ENCODE data around the gene NFATC2. TPM values are rescaled to one million over a fixed set of nuclear protein-coding genes. Genes with fewer than 3 reads are reported as not detected.

NFATC2 gene
- total and polyA plus RNA-seq, 2 experiments from 2014 or later: 0.52 to 0.59 TPM

DNA sequence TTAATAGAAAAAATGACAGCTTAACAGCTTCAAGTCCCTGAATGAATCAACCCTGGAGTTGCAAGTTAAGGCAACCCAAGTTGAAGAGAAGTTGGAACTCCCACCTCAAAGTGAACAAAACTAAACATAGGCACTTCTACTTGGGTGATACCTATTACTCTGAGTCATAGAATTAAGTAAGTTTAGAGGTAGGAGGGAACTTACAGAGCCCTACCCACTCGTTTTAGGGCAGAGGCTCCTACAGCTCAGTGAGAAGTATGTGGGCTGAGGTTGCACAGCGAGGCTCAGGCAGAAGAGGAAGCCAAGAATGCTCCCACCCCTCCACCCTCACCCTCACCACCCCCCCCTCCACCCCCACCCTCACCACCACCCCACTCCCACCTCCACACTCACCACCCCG, 42.2 kb downstream of the NFATC2 start:
- H3K4me1 ChIP-seq (ENCODE audit: insufficient read depth): peaks cover 8% of the 10 kb centered on the region; the same call in 1 of the 2 replicates
- H3K4me3 ChIP-seq: no peak overlapping the region
- H3F3A ChIP-seq (replicated peaks; ENCODE audit: low read depth): no peaks in the 10 kb centered on the region
- H3K79me2 ChIP-seq (replicated peaks; ENCODE audit: insufficient read depth): no peaks in the 10 kb centered on the region
- no peak overlapping the region for H3K27ac Mint-ChIP-seq
- no peak overlapping the region for H2AFZ ChIP-seq
- no peak for DNase-seq (ENCODE audit: low spot score)
- H3K27me3 Mint-ChIP-seq (ENCODE audit: insufficient read depth, low read depth, poor library complexity): peaks cover 8% of the 10 kb centered on the region
- H3K4me1 Mint-ChIP-seq: peaks cover 4% of the 10 kb centered on the region
- H3K9me2 ChIP-seq (ENCODE audit: insufficient read depth): no peaks in the 10 kb centered on the region
- H3K4me3 Mint-ChIP-seq: no peak overlapping the region
- H3K36me3 ChIP-seq (ENCODE audit: insufficient read depth): no peaks in the 10 kb centered on the region
- no peak overlapping the region for H3K4me2 ChIP-seq
- TF ChIP-seq, protein P1, sequence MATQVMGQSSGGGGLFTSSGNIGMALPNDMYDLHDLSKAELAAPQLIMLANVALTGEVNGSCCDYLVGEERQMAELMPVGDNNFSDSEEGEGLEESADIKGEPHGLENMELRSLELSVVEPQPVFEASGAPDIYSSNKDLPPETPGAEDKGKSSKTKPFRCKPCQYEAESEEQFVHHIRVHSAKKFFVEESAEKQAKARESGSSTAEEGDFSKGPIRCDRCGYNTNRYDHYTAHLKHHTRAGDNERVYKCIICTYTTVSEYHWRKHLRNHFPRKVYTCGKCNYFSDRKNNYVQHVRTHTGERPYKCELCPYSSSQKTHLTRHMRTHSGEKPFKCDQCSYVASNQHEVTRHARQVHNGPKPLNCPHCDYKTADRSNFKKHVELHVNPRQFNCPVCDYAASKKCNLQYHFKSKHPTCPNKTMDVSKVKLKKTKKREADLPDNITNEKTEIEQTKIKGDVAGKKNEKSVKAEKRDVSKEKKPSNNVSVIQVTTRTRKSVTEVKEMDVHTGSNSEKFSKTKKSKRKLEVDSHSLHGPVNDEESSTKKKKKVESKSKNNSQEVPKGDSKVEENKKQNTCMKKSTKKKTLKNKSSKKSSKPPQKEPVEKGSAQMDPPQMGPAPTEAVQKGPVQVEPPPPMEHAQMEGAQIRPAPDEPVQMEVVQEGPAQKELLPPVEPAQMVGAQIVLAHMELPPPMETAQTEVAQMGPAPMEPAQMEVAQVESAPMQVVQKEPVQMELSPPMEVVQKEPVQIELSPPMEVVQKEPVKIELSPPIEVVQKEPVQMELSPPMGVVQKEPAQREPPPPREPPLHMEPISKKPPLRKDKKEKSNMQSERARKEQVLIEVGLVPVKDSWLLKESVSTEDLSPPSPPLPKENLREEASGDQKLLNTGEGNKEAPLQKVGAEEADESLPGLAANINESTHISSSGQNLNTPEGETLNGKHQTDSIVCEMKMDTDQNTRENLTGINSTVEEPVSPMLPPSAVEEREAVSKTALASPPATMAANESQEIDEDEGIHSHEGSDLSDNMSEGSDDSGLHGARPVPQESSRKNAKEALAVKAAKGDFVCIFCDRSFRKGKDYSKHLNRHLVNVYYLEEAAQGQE (IDR thresholded peaks at IDR 0.05; ENCODE audit: unreplicated experiment): no peak
- TF ChIP-seq JUNB (IDR thresholded peaks at IDR 0.05; ENCODE audit: unreplicated experiment) (no peak), STAT1 (IDR thresholded peaks at IDR 0.05; ENCODE audit: unreplicated experiment) (no peak), EZH2 (IDR thresholded peaks at IDR 0.05; ENCODE audit: low read depth, unreplicated experiment) (no peak)
- no peaks in the 10 kb centered on the region for H3K9me3 Mint-ChIP-seq
- no peak overlapping the region for H3K27ac ChIP-seq (ENCODE audit: low read depth)
- H4K20me1 ChIP-seq (replicated peaks; ENCODE audit: insufficient read depth): no peaks in the 10 kb centered on the region
- no peak for ATAC-seq
- H3K36me3 Mint-ChIP-seq (ENCODE audit: low read depth): no peaks in the 10 kb centered on the region
- no peaks in the 10 kb centered on the region for H3K27me3 ChIP-seq (ENCODE audit: insufficient read depth)

DNA sequence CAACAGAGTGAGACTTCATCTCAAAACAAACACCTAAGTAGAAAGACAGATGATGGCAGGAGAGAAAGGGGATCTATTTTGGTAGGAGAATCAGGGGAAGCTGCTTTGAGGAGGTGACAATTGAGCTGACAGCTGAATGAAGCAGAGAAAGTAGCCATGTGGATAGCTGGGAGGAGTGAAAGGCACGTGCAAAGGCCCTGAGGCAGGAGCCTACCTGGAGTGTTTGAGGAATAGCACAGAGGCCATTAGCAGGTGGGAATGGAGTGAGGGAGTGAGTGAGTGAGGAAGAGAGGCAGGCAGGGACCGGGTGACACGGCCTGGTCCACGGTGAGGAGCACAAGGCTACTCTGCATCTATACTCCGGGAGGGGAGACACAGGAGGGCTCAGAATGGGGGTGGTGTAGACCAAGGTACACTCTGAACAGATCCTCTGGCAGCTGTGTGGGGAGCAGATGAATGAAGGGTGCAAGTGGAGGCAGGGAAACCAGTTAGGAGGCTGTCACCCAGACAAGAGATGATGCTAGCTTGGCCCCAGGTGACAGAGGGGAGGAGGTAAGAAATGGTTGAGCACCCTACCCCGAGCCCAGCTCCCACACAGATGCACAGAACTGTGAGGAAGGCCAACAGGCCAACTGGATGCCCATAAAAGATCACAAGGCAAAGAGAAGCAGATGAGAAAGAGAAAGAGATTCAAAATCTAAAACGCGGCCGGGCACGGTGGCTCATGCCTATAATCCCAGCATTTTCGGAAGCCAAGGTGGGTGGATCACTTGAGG, 43.6 kb downstream of the NFATC2 start:
- Histone ChIP-seq H3K36me3 (ENCODE audit: insufficient read depth) (no peaks in the 10 kb centered on the region), H3K27ac (ENCODE audit: low read depth) (no peak overlapping the region), H3K9me2 (ENCODE audit: insufficient read depth) (no peaks in the 10 kb centered on the region), H3K4me1 (ENCODE audit: insufficient read depth) (peaks cover 8% of the 10 kb centered on the region; the same call in 1 of the 2 replicates), H3K4me3 (no peak overlapping the region), H4K20me1 (replicated peaks; ENCODE audit: insufficient read depth) (no peaks in the 10 kb centered on the region), H3K79me2 (replicated peaks; ENCODE audit: insufficient read depth) (no peaks in the 10 kb centered on the region), H3K27me3 (ENCODE audit: insufficient read depth) (no peaks in the 10 kb centered on the region), H2AFZ (no peak overlapping the region), H3K4me2 (no peak overlapping the region), H3F3A (replicated peaks; ENCODE audit: low read depth) (no peaks in the 10 kb centered on the region)
- Mint-ChIP-seq H3K27me3 (ENCODE audit: insufficient read depth, low read depth, poor library complexity) (peaks cover 10% of the 10 kb centered on the region), H3K9me3 (no peaks in the 10 kb centered on the region), H3K4me1 (peaks cover 8% of the 10 kb centered on the region), H3K4me3 (no peak overlapping the region), H3K27ac (no peak overlapping the region), H3K36me3 (ENCODE audit: low read depth) (no peaks in the 10 kb centered on the region)
- ATAC-seq (no peak), DNase-seq (ENCODE audit: low spot score) (no peak)
- no peak for TF ChIP-seq CREB1 (CRISPR knock-in tag; IDR thresholded peaks at IDR 0.05; ENCODE audit: low read depth)
- TF ChIP-seq EZH2 (IDR thresholded peaks at IDR 0.05; ENCODE audit: low read depth, unreplicated experiment): no peak
- no peak for TF ChIP-seq EZH2phosphoT487 (IDR thresholded peaks at IDR 0.05; ENCODE audit: unreplicated experiment)
- TF ChIP-seq ZNF331 (CRISPR knock-in tag; IDR thresholded peaks at IDR 0.05; ENCODE audit: low read depth): no peak
- no peak for TF ChIP-seq STAT1 (IDR thresholded peaks at IDR 0.05; ENCODE audit: unreplicated experiment)
- TF ChIP-seq, protein P2, sequence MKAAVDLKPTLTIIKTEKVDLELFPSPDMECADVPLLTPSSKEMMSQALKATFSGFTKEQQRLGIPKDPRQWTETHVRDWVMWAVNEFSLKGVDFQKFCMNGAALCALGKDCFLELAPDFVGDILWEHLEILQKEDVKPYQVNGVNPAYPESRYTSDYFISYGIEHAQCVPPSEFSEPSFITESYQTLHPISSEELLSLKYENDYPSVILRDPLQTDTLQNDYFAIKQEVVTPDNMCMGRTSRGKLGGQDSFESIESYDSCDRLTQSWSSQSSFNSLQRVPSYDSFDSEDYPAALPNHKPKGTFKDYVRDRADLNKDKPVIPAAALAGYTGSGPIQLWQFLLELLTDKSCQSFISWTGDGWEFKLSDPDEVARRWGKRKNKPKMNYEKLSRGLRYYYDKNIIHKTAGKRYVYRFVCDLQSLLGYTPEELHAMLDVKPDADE (IDR thresholded peaks at IDR 0.05): no peak
- TF ChIP-seq, protein P3, sequence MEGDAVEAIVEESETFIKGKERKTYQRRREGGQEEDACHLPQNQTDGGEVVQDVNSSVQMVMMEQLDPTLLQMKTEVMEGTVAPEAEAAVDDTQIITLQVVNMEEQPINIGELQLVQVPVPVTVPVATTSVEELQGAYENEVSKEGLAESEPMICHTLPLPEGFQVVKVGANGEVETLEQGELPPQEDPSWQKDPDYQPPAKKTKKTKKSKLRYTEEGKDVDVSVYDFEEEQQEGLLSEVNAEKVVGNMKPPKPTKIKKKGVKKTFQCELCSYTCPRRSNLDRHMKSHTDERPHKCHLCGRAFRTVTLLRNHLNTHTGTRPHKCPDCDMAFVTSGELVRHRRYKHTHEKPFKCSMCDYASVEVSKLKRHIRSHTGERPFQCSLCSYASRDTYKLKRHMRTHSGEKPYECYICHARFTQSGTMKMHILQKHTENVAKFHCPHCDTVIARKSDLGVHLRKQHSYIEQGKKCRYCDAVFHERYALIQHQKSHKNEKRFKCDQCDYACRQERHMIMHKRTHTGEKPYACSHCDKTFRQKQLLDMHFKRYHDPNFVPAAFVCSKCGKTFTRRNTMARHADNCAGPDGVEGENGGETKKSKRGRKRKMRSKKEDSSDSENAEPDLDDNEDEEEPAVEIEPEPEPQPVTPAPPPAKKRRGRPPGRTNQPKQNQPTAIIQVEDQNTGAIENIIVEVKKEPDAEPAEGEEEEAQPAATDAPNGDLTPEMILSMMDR (conservative IDR thresholded peaks at IDR 0.05; ENCODE audit: low read depth in 2 of 2): no peak
- TF ChIP-seq, protein P1 (IDR thresholded peaks at IDR 0.05; ENCODE audit: unreplicated experiment): no peak
- no peak for TF ChIP-seq ZNF114 (CRISPR knock-in tag; IDR thresholded peaks at IDR 0.05)
- no peak for TF ChIP-seq JUNB (IDR thresholded peaks at IDR 0.05; ENCODE audit: unreplicated experiment)
